ENCODE measurements around the gene NDFIP1.

The NDFIP1 gene

DNA sequence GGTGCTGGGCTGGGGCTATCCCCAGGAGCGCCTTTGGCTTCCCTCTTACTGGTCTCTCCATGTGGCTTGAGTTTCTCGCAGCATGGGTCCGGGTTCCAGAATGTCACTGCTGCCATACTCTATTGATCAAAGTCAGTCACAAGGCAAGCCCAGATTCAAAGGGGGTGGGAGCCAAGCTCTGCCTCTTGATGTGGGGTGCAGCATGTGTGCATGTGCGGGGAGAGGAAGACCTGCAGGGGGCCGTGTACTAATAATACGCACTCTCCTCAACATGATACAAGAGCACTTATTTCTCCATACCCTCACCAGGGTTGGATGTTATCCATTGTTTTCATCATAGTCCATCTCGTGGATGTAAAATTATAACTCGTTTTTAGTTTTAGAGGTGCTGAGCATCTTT is 81.2 kb downstream of the NDFIP1 start:
- no peak for DNase-seq (ENCODE audit: low read depth)

DNA sequence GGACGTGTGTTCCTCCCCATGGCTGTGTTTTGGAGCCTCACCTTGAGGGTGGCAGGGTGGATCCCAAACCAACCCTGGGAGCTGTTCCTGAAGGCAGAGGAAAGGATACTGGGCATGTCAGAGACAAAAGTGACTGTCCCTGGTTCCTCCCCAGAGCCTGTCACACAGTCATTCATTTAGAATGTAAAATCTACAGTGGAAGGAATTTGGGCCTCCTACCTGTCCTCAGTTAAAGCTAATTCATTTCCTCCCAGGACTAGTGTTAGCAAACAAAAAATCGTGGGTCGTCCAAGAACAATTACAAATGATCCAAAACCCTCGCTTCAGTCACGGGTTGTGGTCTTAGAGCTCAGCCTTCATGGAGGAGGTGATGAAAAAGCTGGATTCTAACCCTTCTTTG is 83.2 kb downstream of the NDFIP1 start:
- no peak for DNase-seq (ENCODE audit: low read depth)

- no peak for DNase-seq (ENCODE audit: low read depth)
Measured at GRCh38 chr5:142192286-142193113, 83.9 kb downstream of the NDFIP1 start.

GRCh38 chr5:142193114-142193428 is 84.5 kb downstream of the NDFIP1 start:
- DNase-seq (ENCODE audit: low read depth), result no peak

GRCh38 chr5:142197098-142197497 is 88.5 kb downstream of the NDFIP1 start:
- no peak for DNase-seq (ENCODE audit: low read depth)

DNA sequence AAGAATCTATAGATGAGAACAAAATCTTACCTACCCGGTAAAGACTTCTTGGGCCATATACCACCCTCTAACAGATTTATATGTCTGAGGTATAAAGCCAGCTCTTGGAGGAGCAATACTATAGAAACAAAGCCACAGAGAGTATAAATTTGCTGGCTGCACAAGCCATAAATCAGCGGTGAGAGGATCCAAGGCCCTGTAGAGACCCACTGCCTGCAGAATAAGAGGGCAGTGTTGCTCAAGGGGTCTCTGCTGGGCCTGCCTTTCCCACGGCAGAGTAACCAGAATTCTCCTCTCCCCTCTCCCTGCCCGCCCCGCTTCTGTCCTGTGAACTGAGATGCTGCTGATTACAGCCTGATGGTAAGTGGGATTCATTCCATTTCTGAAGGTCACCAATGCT is 89.2 kb downstream of the NDFIP1 start:
- no peak for DNase-seq (ENCODE audit: low read depth)

GRCh38 chr5:142199388-142199787 is 90.8 kb downstream of the NDFIP1 start:
- DNase-seq (ENCODE audit: low read depth), result no peak

DNA sequence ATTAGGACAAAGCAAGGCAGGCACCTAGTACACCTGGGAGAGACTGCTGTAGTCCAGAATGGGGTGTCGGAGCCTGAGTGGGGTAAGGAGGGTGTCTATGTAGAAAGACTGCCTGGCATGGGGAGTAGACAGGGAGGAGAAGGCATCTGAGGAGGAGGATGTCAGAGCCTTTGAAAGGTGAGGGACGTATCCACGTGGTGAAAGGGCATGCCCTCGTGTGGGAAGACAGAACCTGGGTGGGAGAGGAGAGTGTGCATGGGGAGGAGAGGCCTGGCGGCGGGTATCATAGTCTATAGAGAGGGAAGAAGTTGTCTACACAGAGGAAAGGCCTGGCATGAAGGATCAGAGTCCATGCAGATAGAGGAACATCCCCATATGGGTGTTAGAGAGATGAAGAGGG is 91.8 kb downstream of the NDFIP1 start:
- DNase-seq (ENCODE audit: low read depth), result no peak

GRCh38 chr5:142201471-142201887 is 92.9 kb downstream of the NDFIP1 start:
- DNase-seq (ENCODE audit: low read depth), result peak; percentile 89

GRCh38 chr5:142202282-142202681 is 93.7 kb downstream of the NDFIP1 start:
- no peak for DNase-seq (ENCODE audit: low read depth)

Data from GM04503 (cell line).